Activated CD4-positive, alpha-beta T cell treated with anti-CD3 and anti-CD28 coated beads, Interleukin-2, amount 50 U/mL, for 16 hours (primary cell): Measurements from ENCODE around the gene MRPL16.
"Not testable (repeated sequence)": the region's sequence is repeated elsewhere in the genome, so short reads cannot be mapped to it uniquely, and the experiment has no call there.

Source experiments
- DNase-seq: peaks from one replicate; pipeline ENCODE4 v3.0.0-alpha.2; 2020

The MRPL16 gene

GRCh38 chr11:59807047-59807610 is 3.4 kb downstream of the MRPL16 start:
- DNase-seq, result no peak

DNA sequence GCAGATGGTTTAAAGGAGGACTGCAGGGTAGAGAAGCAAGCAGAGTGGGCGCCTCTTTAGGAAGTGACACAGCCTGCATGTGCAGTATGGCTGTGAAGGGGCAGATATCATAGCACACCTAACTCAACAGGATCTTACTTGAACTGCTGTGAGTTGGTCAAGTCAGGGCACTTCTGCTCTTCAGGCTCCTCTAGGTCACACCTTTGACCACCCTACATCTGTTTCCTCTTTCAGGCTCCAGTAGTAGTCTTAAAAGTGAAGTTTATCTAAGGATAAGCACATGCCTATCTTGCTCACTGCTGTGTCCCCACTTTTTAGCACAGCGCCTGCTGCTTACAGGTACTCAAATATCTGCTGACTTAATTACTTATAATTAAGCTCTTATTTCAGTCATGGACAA is 6.5 kb downstream of the MRPL16 start:
- no peak for DNase-seq

GRCh38 chr11:59802639-59803176 is 7.9 kb downstream of the MRPL16 start:
- DNase-seq, result peak; percentile 62

GRCh38 chr11:59801981-59802638 is 8.5 kb downstream of the MRPL16 start:
- no peak for DNase-seq

DNA sequence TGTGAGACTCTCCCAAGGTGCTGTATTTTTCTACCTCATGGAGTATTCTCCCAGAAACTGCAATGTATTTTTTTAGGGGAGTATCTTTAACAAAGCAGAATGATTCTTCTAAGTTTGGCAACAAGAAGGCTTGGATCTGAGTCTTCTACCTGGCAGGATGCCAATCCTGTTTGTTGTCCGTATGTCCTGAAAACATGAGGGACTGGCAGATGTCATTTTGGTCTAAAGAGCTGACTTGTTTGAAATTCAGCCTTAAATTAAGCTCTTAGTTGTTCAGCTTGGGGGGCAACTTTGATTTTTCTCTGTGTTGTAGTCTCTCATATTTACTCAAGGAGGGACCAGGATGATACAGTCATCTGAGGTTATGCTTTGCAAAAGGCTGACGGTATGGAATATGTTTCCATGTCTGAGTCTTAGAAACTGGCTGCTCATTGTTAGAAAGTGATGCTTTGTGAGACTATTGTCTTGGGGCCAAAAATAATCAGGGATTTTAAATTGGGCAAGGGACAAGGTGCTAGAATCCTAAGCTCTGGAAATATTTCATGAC is 9.3 kb downstream of the MRPL16 start:
- no peak for DNase-seq

GRCh38 chr11:59800390-59801025 is 10.1 kb downstream of the MRPL16 start:
- no peak for DNase-seq

- DNase-seq, result no peak
These were observed 16.2 kb downstream of the MRPL16 start for GRCh38 chr11:59794417-59794816.

- no peak for DNase-seq
These were observed 18.1 kb downstream of the MRPL16 start for GRCh38 chr11:59792507-59792906.

GRCh38 chr11:59791639-59792038 is 18.9 kb downstream of the MRPL16 start:
- no peak for DNase-seq

GRCh38 chr11:59787816-59788215 is 22.8 kb downstream of the MRPL16 start:
- no peak for DNase-seq

DNA sequence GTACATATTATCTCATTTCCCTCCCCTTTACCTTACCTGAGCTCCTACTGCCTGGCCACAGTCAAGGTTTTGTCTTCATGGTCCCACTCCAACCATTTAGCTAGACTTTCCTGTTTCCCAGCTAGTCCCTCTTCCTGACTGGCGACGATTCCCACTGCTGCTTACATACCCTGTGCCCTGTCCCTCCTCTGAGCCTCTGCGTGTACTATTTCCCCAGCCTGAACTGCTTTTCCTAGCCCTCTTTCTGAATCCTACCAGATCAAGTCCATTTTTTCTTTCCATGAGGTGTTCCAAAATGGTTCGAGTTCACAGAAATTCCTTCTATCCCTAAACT is 23.4 kb downstream of the MRPL16 start:
- DNase-seq, result no peak

GRCh38 chr11:59785818-59786217 is 24.8 kb downstream of the MRPL16 start:
- no peak for DNase-seq

DNA sequence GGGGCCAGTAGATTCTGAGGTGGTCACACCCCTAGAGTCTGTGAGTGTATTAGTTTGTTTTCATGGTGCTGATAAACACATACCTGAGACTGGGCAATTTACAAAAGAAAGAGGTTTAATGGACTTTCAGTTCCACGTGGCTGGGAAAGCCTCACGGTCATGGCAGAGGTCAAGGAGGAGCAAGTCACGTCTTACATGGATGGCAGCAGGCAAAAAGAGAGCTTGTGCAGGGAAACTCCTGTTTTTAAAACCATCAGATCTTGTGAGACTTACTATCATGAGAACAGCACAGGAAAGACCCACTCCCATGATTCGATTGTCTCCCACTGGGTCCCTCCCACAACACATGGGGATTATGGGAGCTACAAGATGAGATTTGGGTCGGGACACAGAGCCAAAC is 26.1 kb downstream of the MRPL16 start:
- not testable (repeated sequence) for DNase-seq

- DNase-seq, result peak; percentile 61
These were observed 26.9 kb downstream of the MRPL16 start for GRCh38 chr11:59783632-59784090.

DNA sequence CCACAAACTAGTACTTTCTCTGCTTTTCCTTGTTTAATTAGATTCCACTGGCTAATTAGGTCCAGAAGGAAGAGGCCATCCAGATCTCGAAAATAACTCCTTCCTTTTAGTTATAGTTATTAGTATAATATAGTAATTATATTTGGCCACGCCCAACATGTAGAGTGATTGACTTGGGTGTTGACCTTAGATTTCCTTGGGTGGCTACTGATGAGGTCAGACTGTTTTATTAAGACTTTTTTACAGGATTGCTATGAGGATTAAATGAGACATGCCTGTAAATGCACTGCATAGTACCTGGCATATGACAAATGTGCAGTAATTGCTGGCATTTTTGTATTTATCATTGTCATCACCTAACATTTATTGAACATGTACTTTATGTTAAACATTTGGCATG is 28.5 kb downstream of the MRPL16 start:
- DNase-seq, result no peak

- DNase-seq, result no peak
These were observed 31.1 kb downstream of the MRPL16 start for GRCh38 chr11:59779487-59779886.

- no peak for DNase-seq
These were observed 32.5 kb downstream of the MRPL16 start for GRCh38 chr11:59778122-59778521.

DNA sequence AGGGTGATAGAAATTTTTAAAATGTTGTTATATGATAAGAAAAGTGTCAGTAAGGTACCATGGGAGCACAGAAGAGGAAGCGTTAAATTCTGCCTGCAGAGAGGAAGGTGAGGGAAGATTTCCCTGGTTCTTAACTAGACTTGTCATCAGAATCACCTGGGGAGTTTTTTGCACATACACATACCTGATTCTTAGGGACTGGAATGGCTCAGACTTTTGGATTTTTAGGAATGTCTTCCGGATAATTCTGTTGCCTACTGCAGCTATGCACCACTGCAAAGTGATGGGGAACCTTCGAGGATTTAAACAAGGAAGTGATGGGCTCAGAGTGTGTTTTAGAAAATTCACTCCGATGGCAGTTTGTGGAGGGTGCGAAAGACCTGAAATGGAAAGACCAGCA is 33.5 kb downstream of the MRPL16 start:
- no peak for DNase-seq

GRCh38 chr11:59776210-59777066 is 34.1 kb downstream of the MRPL16 start:
- peak; percentile 61 for DNase-seq

DNA sequence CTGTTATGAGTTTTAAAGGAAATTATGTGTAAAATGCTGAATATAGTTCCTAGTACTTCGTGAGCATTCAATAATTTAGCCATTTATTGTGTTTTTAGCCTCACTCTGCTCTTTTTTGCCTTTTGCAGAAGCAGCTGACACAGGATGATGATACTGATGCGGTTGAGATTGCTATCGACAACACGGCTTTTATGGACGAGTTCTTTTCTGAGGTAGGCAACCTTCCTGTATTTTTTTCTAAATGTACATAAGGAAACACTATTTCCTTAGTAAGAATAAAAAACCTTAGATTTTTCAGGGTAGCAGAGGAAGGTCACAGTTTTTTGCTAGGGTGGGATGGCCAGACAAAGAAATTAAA is 37.5 kb downstream of the MRPL16 start:
- DNase-seq, result peak; percentile 10

GRCh38 chr11:59771605-59772004 is 39.0 kb downstream of the MRPL16 start:
- DNase-seq, result no peak

DNA sequence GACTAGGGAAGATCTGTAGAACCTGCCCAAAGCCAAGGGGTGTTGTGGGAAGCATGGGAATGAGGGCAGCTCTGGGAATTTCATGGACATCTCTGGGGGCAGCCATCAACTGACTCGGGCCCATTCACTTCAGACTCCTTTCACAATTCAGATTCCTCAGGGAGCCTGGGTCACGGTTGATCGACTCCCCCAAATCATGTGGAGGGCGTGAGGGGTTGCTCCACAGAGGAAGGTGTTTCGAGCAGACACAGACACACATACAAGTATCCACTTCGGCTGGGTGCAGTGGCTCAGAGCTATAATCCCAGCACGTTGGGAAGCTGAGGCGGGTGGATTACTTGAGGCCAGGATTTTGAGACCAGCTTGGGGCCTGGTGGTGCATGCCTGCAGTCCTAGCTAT is 39.7 kb downstream of the MRPL16 start:
- DNase-seq, result no peak

DNA sequence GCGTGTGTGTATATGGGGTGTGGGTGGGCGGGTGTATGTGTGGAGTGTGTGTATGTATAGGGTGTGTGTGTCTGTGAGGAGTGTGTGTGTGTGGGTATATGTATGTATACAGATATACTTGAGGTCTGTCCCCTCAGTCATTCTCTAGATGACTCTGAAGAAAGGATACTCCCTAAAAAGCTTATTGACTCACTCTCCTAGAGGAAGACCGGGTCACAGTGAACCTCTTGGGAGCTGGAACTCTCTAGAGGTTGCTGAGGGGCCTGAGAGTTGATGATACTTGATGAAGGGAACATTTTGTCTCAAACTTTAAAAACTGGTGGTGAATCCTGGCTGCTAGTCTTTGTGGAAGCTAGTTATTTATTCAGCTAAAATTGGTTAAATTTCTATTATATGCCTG is 40.3 kb downstream of the MRPL16 start:
- no peak for DNase-seq
